ENCODE measurements around the gene USP27X.

DNA sequence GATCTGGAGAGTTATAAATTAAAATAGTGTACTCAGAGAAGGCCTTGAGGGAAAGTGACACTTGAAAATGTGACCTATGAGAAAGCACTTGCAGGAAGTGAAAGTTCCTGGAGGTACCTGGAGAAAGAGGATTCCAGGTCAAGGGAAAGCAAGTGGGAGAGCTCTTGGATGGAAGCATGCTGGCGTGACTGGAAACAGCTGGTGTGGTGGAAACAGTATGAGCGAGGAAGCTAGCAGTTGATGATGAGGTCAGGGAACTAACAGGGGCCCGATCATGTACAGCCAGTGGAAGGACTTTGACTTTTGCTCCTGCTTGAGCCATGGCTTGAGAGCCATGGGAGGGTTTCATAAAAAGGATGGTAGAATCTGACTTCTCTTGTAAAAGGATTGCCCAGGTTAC, 33.6 kb downstream of the USP27X start:
- no peak for TF ChIP-seq POLR2A (IDR thresholded peaks at IDR 0.05; ENCODE audit: low read length)
- TF ChIP-seq GATA1 (IDR thresholded peaks at IDR 0.05; ENCODE audit: low read depth, low read length): no peak
